OCI-LY1 (cell line): ENCODE results near the gene SAA2.

ENCODE experiments used
- EZH2 ChIP-seq: fragments of 200-600 bp; sonication (generic), shearing (Covaris generic); IDR thresholded peaks from 2 replicates; pipeline ENCODE4 v1.8.0; 2017; ENCODE audit warnings: borderline replicate concordance, mixed run types, mild to moderate bottlenecking, antibody characterized with exemption, low read length, moderate library complexity, mixed read lengths
- TF ChIP-seq, protein P1 (sequence below): fragments of 200-600 bp; sonication (generic), shearing (Covaris generic); IDR thresholded peaks from 2 replicates; pipeline ENCODE4 v1.5.1; 2017; ENCODE audit warnings: mild to moderate bottlenecking, antibody characterized with exemption, low read length, moderate library complexity, mixed read lengths

DNA sequence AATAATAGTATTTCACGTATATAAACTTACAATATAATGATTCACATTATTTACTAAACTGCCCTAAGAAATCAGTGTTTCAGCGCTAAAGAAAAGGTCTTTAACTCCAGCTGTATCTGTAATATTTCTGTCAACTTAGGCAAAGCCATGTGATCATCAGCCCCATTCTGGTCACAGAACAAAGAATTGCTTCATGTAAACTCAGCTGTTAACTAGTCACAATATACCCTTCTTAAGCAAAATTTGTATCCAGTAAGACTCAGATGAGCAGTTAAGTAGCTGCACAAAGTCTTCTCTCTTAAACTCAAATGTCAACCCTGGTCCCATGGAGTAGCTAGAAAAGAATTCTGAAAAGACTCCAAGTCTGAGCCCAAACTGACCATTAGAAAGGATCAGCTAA, 46.8 kb upstream of the SAA2 start:
- TF ChIP-seq, protein P1, sequence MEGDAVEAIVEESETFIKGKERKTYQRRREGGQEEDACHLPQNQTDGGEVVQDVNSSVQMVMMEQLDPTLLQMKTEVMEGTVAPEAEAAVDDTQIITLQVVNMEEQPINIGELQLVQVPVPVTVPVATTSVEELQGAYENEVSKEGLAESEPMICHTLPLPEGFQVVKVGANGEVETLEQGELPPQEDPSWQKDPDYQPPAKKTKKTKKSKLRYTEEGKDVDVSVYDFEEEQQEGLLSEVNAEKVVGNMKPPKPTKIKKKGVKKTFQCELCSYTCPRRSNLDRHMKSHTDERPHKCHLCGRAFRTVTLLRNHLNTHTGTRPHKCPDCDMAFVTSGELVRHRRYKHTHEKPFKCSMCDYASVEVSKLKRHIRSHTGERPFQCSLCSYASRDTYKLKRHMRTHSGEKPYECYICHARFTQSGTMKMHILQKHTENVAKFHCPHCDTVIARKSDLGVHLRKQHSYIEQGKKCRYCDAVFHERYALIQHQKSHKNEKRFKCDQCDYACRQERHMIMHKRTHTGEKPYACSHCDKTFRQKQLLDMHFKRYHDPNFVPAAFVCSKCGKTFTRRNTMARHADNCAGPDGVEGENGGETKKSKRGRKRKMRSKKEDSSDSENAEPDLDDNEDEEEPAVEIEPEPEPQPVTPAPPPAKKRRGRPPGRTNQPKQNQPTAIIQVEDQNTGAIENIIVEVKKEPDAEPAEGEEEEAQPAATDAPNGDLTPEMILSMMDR = no peak
- no peak for TF ChIP-seq EZH2
